AG09309 (cell line): ENCODE results near the gene SIK1.
"Not testable (repeated sequence)": the region's sequence is repeated elsewhere in the genome, so short reads cannot be mapped to it uniquely, and the experiment has no call there.

Experiments used
- DNase-seq: peaks from one replicate; pipeline ENCODE4 v3.0.0-alpha.2; 2010; ENCODE audit warnings: low read depth
- H3K4me3 ChIP-seq: 2 replicates; pipeline ENCODE4 v1.5.1; 2011; ENCODE audit warnings: mild to moderate bottlenecking, low read depth, low read length, moderate library complexity; ENCODE audit not compliant: control insufficient read depth
- TF ChIP-seq, protein P1 (sequence below): IDR thresholded peaks from 2 replicates; pipeline ENCODE4 v1.5.1; 2011; ENCODE audit warnings: mild to moderate bottlenecking, low read depth, low read length, inconsistent platforms; ENCODE audit not compliant: insufficient read depth, control insufficient read depth; ENCODE audit errors: missing control alignments

The SIK1 gene

DNA sequence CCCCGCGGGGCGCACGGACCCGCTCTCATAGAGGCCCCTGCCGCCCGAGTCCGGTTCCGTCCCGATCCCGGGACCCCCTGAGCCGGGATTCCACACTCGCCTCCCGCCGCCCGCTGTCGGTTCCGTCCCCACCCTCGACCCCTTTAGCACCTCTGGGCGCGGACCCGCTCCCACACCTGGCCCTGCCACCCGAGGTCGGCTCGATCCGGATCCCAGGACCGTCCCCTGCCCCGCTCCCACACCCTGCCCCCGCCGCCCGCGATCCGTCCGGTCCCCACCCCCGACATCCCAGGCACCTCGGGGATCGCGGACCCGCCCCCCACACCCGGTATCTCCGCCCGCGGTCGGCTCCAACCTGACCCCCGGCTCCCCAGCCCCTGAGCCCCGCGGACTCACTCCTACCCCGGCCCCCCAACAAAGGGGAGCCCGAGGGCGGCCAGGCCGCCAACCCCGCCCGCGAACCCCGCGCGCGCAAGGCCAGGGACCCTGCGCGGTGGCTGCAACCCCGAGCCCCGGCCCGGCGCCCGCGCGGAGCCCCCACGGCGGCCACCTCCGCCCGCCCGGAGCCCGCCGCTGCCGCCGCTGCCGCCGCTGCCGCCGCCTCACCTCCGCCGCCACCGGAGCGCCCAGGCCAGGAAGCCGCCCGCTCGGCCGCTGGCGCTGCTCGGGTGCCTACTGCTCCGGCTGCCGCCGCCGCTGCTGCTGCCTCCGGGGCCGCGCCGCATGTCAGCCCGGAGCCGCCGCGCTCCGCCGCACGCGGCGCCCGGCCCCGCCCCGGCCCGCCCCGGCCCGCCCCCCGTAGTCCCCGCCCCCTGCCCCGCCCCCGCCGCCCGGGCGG, at the start of gene SIK1:
TSS of gene SIK1 (minus strand) at position 728 of the 838 bp plus-strand sequence. CDS start 953 bp downstream, outside the sequence.
- DNase-seq, H3K4me3 ChIP-seq: not testable (repeated sequence)

DNA sequence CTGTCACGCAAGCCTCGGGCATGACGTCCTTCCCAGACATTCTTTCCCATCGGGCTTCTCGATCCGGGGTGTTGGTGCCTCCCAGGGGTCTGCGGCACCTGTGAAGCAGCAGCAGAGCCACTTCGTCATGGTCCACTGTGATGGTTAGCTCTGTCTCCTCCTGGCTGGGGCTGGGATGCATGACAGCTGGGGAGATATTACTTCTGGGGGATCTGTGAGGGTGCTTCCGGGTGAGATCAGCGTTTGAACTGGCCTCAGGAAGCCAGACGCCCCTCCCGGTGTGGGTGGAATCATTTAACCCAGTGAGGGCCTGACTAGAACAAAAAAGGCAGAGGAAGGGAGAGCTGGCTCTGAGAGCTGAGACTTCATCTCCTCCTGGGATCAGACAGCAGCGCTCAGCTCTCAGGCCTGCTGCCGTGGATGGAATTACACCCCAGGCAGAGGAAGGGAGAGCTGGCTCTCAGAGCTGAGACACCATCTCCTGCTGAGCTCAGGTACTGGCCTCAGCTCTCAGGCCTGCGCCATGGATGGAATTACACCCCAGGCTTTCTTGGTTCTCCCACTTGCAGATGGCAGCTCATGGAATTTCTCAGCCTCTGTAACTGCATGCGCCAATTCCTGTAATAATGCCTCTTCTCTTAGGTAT, 44.8 kb upstream of the SIK1 start:
- H3K4me3 ChIP-seq, DNase-seq: not testable (repeated sequence)

DNA sequence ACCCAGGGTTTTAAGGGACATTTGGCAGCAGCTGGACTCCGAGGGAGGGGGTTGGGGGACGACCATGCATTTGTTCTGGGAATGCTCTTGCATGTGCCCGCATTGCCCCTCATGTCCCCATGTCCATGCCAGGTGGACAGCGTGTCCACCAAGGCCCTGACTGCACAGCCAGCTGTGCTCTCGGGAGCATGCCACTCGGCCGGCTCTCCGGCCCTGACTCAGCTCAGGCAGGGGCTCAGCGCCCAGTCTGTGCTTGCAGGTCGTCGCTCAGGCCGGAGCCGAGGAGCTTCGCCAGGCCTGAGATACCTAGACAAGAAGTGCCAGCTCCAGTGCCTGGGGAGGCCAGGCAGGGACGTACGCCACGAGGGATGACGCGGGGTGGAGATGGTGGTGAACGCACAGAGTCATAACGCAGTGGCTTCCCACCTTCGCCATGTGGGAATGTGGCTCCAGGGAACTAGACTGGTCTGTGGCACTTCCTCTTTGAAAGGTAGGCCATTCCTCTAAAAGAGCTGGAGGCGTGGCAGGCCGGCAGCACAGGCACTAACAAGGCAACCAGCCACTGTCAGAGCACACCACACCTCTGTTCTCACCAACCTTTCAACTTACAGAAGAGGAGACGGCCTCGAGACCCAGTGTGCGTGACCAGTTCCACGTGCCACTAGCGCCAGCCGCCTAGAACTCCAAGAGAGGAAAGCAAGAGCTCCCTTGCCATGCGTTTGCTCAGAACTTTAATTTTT, 43.0 kb upstream of the SIK1 start:
- not testable (repeated sequence) for H3K4me3 ChIP-seq, DNase-seq

DNA sequence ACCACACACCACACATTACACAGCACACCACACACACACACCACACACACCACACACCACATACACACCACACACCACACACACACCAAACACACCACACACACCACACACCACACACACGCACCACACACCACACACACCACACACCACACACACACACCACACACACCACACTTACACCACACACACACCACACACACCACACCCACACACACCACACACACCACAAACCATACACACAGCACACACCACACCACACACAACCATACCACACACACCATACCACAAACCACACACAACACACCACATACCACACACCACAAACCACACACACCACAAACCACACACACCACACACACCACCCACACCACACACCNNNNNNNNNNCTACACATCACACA, 40.9 kb upstream of the SIK1 start:
- TF ChIP-seq, protein P1, sequence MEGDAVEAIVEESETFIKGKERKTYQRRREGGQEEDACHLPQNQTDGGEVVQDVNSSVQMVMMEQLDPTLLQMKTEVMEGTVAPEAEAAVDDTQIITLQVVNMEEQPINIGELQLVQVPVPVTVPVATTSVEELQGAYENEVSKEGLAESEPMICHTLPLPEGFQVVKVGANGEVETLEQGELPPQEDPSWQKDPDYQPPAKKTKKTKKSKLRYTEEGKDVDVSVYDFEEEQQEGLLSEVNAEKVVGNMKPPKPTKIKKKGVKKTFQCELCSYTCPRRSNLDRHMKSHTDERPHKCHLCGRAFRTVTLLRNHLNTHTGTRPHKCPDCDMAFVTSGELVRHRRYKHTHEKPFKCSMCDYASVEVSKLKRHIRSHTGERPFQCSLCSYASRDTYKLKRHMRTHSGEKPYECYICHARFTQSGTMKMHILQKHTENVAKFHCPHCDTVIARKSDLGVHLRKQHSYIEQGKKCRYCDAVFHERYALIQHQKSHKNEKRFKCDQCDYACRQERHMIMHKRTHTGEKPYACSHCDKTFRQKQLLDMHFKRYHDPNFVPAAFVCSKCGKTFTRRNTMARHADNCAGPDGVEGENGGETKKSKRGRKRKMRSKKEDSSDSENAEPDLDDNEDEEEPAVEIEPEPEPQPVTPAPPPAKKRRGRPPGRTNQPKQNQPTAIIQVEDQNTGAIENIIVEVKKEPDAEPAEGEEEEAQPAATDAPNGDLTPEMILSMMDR = no peak
- DNase-seq = no peak

DNA sequence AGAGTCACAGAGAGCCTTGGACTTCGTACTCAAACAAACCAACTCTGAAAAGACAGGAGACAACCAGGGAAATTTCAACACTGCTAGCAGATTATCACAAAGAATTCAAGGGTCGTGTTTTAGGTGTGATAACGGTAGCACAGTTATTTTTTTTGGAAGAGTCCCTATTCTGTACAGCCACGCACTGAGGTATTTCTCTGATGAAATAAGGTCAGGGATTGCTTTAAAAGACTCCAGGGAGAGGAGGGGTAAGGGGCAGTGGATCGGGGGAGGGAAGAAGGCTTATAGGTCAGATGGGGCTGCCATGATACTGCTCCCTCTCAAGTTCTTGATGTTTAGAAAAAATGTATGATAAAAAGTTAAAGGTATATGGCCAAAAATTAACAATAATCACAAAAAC, 38.2 kb upstream of the SIK1 start:
- H3K4me3 ChIP-seq, DNase-seq: not testable (repeated sequence)

More for the DNA sequence above, 40.9 kb upstream of the SIK1 start:
- no peak overlapping the region for H3K4me3 ChIP-seq

DNA sequence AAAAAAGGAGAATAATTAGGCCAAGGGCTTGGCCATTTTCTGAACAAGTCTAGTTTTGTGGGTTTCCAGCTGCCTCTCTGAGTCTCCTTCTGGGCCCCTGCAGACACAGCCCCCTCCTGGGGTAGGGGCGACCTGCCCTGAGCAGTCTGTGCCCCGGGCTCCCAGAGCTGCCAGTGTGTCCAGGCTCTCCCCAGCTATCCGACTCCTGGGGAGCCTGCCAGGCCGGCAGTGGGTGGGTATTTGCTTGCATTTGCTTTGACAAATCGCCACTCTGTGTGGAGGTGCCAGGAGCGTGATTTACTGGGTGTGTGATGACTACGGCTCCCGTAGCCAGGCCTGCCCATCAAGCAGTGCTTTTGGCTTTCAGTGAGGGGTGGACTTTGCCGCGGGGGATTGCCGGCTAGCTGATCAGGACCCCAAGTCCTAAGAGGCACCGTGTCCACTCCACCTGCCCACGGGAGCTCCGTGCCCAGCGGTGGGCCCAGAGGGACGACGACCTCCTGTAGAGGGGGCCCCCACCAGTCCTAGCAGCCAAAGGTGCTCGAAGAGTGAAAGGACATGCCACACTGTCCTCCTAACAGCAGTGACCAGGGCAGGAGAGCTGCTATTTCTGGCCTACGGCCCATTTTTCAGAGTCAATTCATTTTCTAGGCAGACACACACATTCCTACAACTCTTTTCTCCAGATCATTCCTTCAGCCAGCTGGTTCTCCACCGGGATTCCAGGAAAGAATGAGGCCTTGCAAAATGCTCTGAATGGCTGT, 36.7 kb upstream of the SIK1 start:
- not testable (repeated sequence) for DNase-seq, H3K4me3 ChIP-seq

DNA sequence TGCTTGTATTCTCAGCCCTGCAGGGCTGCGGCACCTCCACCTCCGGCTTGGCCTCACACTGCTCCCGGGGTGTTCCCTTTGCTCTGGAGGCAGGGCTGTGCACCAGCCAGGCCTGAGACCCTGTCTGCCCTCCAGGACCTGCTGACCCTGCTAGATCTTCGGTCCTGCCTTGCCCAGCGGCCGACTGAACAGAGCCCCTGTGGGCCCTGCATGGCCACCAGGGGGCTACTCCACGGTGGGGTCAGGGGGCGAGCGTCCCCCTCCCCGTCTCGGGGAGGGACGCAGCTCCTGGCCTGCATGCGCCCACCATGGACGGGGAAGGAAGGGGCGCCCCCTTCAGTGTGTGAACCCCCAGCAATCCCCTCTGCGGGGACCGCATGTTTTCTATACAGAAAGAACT, 36.0 kb upstream of the SIK1 start:
- not testable (repeated sequence) for H3K4me3 ChIP-seq, DNase-seq

DNA sequence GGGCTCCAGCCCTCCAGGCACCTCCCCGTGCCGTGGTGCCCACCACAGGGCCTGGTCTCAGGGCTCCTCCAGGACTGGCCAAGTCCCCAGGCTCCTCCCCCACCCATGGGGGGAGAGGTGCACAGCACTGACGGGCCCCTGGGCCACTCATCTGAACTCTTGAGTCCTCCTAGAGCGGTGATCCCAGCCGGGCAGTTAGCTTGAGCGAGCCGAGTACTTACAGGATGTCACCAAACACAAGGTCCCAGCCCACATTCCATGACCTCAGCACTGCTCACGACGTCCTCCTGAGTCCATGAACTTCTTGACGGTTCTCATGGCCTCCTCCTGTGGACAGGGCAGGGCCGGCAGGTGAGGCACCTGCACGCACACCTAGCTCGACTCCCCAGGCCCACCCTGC, 33.5 kb upstream of the SIK1 start:
- H3K4me3 ChIP-seq, DNase-seq: not testable (repeated sequence)

DNA sequence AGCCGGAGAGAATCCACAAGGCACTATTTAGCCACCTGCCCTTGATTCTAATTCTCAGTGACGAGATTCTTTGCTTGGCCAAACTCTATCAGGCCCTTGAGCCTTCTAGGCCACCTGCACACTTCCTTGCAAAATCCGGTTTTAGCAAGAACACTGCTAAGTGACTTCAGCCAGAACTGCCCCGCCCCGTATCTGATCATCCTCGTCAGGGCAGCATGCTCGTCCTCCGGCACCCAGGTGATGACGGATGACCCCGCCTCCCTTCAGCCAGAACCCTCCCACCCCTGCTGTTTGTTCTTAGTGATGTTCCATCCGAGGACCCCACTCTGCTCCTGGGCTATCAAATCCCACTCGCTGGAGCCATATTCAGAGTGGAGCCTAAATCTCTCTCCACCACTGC, 32.1 kb upstream of the SIK1 start:
- H3K4me3 ChIP-seq, DNase-seq: not testable (repeated sequence)

DNA sequence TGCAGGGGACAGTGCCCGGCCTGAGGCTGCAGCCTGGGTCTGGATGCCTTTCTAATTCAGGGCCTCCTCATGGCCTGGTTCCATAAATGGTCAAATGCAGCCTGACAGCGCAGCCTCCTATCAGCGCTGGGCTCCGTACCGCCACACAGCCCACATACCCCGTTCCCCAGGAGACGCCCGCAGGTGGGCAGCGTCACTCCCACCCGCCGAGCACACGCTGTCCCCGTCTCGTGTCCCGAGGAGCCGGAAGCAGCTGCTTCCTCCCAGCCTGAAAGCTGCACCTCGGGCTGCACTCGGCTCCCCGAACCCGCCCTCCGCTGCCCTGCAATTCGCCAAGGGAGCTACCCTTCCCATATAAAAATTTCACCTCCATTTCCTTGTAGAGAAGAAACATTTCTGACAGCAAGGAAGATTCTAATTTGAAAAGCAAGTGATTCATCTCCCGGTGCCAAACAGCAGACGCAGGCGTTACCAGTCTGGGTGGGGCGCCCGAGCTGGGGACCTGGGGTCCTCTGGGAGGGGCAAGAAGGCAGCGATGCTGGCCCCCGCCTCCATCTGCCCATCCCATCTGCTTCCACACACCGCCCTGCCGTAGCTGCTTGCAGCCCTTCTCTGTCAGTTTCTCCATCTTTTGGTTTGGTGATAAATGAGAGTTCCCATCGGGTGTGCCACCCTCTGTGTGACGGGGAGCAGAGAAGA, 29.8 kb upstream of the SIK1 start:
- H3K4me3 ChIP-seq, DNase-seq: not testable (repeated sequence)

DNA sequence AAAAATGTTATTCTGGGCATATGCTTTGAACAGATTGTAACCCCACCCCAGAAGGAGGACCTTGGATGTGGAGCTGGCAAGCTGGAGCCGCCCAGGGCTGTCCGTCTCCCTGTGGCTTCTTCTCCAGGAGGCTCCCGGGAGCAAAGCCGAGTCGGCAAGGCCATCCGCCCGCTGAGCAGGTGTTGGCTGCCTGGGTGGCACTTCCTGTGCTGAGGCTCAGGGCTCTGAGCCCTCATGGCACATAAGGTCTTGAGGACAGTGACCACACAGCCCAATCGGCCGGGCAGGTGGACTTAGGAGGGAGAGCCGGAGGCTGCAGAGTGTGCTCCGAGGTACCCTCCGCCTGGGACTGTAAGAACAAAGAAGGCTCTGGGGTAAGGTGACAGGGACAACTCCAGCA, 28.8 kb upstream of the SIK1 start:
- not testable (repeated sequence) for DNase-seq, H3K4me3 ChIP-seq

DNA sequence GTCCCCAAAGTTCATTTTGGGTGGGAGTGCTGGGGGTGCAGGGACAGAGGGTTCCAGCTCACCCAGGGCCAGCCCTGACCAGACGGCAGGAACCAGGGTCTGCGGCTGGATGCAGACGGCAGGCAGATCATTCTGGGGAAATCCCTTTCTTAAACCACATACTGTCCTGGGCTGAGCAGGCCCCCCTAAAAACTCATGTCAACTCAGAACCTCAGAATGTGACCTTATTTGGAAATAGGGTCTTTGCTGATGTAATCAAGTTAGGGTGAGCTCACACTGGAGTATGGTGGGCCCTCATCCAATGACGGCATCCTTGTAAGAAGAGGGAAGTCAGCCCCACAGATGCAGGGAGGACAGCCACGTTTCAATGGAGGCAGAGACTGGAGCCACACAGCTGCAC, 27.2 kb upstream of the SIK1 start:
- not testable (repeated sequence) for DNase-seq, H3K4me3 ChIP-seq

DNA sequence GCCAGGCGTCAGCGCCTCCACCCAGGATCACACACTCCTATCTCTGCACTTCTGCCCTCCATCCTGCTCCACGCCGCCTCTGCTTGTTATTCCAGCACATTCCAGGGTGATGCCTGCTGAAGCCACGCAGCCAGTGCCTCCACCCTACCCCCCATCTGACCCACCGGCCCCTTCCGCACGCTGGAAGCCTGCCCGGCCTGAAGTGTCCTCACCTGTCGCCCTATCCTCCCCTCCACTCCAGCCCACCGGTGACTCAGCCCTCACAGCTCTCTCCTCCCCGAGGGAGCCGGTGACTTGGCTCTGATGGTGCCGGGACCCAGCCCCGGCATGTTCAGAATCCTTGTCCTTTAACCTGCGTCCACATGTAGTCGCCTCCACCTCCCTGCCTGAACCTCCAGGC, 24.9 kb upstream of the SIK1 start:
- H3K4me3 ChIP-seq, DNase-seq: not testable (repeated sequence)

DNA sequence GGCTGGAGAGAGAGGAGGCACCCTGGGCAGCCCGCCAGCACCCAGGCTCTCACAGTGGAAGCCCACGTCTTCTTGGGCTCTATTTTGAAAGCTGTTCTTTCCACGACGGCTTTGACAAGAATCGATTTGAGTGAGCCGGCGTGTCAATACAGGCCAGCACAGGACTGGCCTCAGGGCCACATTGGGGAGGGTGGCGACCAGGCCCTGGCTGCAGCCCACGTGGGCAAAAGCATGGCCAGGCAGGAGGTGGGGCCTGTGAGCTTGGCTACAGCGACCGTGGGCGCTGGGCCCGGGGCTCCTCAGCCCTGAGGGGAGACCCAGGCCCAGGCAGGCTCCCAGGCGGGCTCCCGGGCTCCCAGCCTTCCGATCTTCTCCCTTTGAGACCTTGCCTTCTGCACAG, 23.4 kb upstream of the SIK1 start:
- H3K4me3 ChIP-seq, DNase-seq: not testable (repeated sequence)

DNA sequence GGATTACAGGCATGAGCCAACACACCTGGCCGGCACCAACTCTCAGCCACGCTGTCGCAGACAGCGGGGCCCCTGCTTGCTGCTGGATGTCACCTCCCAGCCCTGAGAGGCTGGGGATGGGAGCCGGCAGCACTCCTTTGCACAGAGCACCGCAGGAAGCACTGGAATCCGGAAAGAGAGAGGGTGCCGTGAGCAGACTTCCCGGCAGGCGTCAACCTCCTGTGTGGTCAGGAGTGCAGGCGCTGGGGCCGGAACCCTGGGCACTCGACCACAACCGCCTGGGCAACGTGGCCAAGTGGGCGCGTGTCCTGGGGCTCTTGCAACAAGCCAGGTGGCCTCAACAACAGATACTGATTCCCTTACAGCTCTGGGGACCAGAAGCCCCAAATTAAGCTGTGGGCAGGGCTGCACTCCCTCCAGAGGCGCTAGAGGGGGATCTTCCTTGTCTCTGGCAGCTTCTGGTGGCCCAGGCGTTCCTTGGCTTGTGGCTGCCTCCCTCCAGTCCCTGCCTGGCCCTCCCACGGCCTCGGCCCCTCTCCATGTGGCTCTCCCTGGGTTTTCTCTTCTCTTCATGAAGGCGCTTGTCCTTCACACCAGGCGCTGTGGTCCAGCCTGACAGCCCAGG, 20.5 kb upstream of the SIK1 start:
- H3K4me3 ChIP-seq, DNase-seq: not testable (repeated sequence)
